HG03039 (cell line): ENCODE data around the gene DOLPP1.
A peak's percentile ranks its signal among the peaks of the same experiment; 100 is the strongest.
"Not testable (repeated sequence)": the region's sequence is repeated elsewhere in the genome, so short reads cannot be mapped to it uniquely, and the experiment has no call there.

Experiments
- ATAC-seq: cut with Tn5 transposase; IDR thresholded peaks from one replicate; pipeline ENCODE4 v1.9.1; 2021; ENCODE audit warnings: mild to moderate bottlenecking, moderate library complexity; ENCODE audit not compliant: unreplicated experiment

Gene DOLPP1

GRCh38 chr9:129109952-129110739 is 29.2 kb downstream of the DOLPP1 start:
- ATAC-seq = no peak

GRCh38 chr9:129110740-129111527 is 30.0 kb downstream of the DOLPP1 start, which contains the start of the genes CRAT and PTPA:
CRAT (minus strand) TSS chr9:129110793; CDS start chr9:129110509, 284 bp downstream.
PTPA (plus strand) TSS chr9:129111415; CDS start chr9:129111601, 186 bp downstream.
- ATAC-seq = peak; percentile 63

- ATAC-seq = peak; percentile 19
Observed at GRCh38 chr9:129111528-129112151, 30.7 kb downstream of the DOLPP1 start.

GRCh38 chr9:129112526-129112925 is 31.6 kb downstream of the DOLPP1 start:
- not testable (repeated sequence) for ATAC-seq

GRCh38 chr9:129113645-129114304 is 32.9 kb downstream of the DOLPP1 start:
- no peak for ATAC-seq

- no peak for ATAC-seq
Observed at GRCh38 chr9:129118799-129119198, 37.9 kb downstream of the DOLPP1 start.

- ATAC-seq = no peak
Observed at GRCh38 chr9:129121483-129121882, 40.6 kb downstream of the DOLPP1 start.

- no peak for ATAC-seq
Observed at GRCh38 chr9:129122133-129122532, 41.2 kb downstream of the DOLPP1 start.

- ATAC-seq = not testable (repeated sequence)
Observed at GRCh38 chr9:129122976-129123375, 42.1 kb downstream of the DOLPP1 start.

- ATAC-seq = no peak
Observed at GRCh38 chr9:129124506-129125069, 43.7 kb downstream of the DOLPP1 start.

GRCh38 chr9:129125478-129125877 is 44.6 kb downstream of the DOLPP1 start:
- no peak for ATAC-seq

GRCh38 chr9:129126749-129127618 is 46.1 kb downstream of the DOLPP1 start:
- no peak for ATAC-seq

GRCh38 chr9:129128689-129129088 is 47.8 kb downstream of the DOLPP1 start:
- no peak for ATAC-seq

- ATAC-seq = not testable (repeated sequence)
Observed at GRCh38 chr9:129130271-129130670, 49.4 kb downstream of the DOLPP1 start.

GRCh38 chr9:129130791-129131190 is 49.9 kb downstream of the DOLPP1 start:
- ATAC-seq = no peak

GRCh38 chr9:129131300-129132145 is 50.6 kb downstream of the DOLPP1 start:
- ATAC-seq = no peak

- no peak for ATAC-seq
Observed at GRCh38 chr9:129133082-129133481, 52.2 kb downstream of the DOLPP1 start.

GRCh38 chr9:129135476-129135875 is 54.6 kb downstream of the DOLPP1 start:
- ATAC-seq = no peak
